HepG2 (cell line): Measurements from ENCODE around the gene SPRN.

Source experiments
- CTCF ChIP-seq: sonication (generic); formaldehyde crosslinking; IDR thresholded peaks from 2 replicates; pipeline ENCODE4 v1.5.0; 2020; ENCODE audit warnings: mild to moderate bottlenecking, missing genetic modification reagents, moderate library complexity
- MNT ChIP-seq: fragments of 450-650 bp; IDR thresholded peaks from 2 replicates; pipeline ENCODE4 v1.6.1; 2016
- POLR2AphosphoS5 ChIP-seq: IDR thresholded peaks from 2 replicates; pipeline ENCODE4 v1.6.1; 2012; ENCODE audit warnings: low read depth, low read length

GRCh38 chr10:133439517-133440461 lies 15.4 kb upstream of the SPRN start:
- TF ChIP-seq CTCF (CRISPR knock-in tag) = no peak
- TF ChIP-seq MNT = no peak
- no peak for TF ChIP-seq POLR2AphosphoS5
